A204.1 (cell line): Measurements from ENCODE around the gene MTMR12.

Source experiments
- FAIRE-seq: peaks from 2 replicates; lab custom pipeline; 2012; peaks lifted over from hg19 to GRCh38; lab: Jason Lieb, UNC

Gene MTMR12

GRCh38 chr5:32274548-32275395 is 38.0 kb downstream of the MTMR12 start:
- no peak for FAIRE-seq

- FAIRE-seq: no peak
Measured at GRCh38 chr5:32273821-32274220, 38.9 kb downstream of the MTMR12 start.

GRCh38 chr5:32272746-32273145 is 40.0 kb downstream of the MTMR12 start:
- no peak for FAIRE-seq

- FAIRE-seq: no peak
Measured at GRCh38 chr5:32270946-32271345, 41.8 kb downstream of the MTMR12 start.

GRCh38 chr5:32270178-32270577 is 42.6 kb downstream of the MTMR12 start:
- FAIRE-seq: no peak

DNA sequence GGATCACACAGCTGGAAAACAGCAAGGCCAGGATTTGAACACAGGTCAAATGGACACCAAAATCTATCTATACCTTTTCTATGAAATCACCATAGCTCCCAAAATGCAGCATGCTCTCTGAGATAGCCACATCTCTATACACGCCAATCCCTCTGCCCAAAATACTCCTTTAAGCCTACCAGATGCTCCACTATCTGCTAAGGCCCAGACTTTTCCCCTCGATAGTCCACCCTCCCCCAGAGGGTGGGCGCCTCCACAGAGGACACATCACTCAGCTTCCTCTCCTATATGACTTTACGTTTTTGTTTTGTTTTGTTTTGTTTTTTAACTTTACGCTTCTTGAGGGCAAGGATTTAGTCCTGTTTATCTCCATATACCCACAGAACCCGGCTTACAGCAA is 46.8 kb downstream of the MTMR12 start:
- FAIRE-seq: no peak

DNA sequence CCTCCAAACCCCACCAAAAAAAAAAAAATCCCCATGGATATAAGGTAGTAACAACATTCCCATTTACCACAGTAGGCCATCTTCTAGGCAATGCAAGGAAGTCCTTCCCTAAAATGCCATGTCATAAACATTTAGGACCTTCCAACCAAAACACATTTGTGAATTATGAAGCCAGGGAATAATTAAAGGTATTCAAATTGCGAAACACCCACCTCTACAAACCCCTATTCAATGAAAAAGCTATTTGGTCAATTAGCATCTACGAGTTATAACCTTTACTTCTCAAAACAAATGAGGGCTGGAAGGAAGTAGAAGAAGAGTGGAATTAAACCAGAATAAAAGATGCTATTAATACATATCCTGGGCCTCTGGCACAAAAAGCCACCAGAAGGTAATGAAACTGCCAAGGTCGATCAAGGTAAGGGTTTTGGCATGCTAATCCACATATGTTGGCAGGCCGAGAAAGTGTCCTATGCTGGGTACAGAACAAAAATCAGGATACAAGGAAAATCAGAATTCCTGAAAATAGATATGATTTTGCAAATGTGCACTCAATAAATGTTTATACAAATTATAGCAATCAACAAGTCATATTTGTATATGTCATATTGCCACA is 47.7 kb downstream of the MTMR12 start:
- FAIRE-seq: no peak

DNA sequence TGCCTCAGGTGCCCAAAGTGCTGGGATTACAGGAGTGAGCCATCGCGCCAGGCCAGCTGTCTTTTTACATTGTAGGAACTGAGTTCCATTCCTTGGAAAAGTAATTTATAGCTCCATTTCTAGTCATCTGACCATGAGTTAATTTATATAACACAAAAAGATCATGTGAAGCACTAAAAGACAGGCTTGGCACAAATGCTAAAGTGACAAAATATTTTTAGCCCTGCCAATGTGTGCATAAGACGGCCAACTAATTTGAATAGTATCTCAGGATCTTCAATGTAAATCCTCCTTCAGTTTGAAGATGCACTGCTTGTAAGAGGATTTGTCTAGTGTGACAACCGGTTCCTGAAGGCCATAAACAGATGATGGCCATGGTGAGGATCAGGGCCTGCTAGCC is 49.1 kb downstream of the MTMR12 start:
- no peak for FAIRE-seq

DNA sequence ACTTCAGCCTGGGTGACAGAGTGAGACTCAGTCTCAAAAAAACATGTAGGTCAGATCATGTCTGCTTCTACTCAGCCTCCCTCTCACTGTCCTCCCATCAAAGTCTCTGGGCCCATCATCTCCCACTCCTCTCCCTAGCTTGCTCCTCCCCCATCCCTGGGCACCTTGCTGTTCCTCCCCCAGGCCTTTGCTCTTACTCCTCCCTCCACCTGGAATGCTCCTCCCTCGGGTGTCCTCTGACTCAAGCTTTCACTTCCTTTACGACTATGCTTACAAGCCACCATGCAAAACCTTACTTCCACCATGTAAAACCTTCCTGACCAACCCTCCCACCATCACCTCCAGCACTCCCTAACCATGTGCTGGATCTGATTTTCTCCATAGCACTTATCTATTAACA is 51.5 kb downstream of the MTMR12 start:
- no peak for FAIRE-seq

- FAIRE-seq: no peak
Measured at GRCh38 chr5:32259033-32259432, 53.7 kb downstream of the MTMR12 start.

DNA sequence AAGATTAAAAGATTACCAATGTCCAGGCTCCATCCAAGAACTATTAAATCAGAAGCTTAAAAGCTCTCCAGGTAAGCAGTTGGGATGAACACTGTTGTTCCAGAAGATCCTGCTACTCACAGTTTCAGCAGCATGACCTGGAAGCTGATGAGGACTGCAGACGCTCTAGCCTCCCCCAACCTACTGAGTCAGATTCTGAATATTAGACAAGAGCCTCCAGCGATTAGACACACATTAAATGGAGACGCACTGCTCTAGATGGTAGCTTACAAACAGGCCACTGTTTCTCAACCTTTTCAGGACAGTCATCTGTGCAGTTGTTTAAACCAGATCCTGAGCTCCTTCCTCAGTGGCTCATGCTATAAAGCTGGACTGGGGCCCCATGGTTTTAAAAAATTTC is 54.3 kb downstream of the MTMR12 start:
- FAIRE-seq: no peak

GRCh38 chr5:32255540-32255900 is 57.2 kb downstream of the MTMR12 start:
- FAIRE-seq: no peak

GRCh38 chr5:32254881-32255539 is 57.7 kb downstream of the MTMR12 start:
- no peak for FAIRE-seq

- FAIRE-seq: no peak
Measured at GRCh38 chr5:32251871-32252458, 60.8 kb downstream of the MTMR12 start.

GRCh38 chr5:32249668-32250067 is 63.1 kb downstream of the MTMR12 start:
- FAIRE-seq: no peak

DNA sequence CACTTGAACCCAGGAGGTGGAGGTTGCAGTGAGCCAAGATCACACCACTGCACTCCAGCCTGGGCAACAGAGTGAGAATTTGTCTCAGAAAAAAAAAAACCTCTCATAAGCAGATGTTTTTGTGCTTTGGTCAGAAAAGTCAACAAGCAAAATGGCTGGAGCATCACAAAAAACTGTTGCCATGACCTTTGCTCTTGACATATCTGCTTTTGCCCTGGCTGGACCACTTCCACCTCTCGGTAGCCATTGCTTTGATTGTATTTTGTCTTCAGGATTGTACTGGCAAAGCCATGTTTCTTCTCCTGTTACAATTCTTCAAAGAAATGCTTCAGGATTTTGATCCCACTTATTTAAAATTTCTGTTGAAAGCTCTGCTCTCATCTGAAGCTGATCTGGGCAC is 67.0 kb downstream of the MTMR12 start:
- FAIRE-seq: no peak

- FAIRE-seq: no peak
Measured at GRCh38 chr5:32244017-32244416, 68.7 kb downstream of the MTMR12 start.

DNA sequence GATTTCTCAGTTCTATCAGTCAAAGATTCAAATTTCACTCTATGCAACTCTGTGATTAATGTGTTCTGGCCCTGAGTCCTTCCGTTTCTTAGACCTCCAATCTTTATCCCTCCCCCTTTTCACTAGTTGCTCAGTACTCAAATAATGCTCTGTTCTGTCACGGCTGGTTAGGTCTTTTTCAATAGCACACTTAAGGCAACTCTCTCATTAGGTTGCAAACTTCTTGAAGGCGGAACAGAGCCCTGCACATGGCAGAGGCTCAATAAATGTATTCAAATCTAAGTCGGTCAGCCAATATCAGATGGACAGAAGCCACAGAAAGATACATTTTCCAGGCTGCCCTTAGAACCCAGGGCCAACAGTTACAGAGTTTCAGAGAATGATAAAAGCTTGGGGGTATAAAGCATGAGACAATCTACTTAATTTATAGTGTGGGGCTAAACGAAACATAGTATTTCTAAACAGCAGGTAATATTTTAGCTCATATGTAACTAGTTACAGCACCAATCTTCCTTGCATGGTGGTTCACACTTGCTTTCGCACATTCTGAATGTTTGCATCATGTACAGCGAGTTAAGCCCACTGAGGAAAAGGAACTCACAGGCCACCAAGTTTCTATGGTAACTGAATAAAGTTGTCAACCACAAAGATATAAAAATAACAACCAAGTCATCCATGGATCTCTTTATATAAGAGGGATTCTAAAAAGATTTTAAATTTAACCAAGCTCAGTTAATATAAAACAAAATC is 71.5 kb downstream of the MTMR12 start:
- no peak for FAIRE-seq

DNA sequence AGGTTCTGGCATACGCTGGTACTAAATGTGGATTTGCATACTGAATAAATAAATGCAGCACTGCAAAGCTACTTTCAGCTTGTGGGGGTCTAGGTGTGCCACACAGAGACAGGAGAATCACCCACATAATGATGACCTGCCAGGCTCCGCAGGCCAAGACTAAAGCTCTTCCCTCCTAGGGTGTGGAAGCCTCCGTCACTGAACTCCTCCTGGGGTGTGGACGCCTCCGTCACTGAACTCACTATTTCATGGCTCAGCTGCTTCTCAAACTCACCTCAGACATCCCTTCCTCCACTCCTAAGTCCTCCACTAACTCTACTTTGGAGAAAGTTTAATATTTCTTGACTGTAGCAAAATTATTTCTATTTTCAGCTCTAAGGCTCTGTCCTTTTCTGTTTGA is 73.4 kb downstream of the MTMR12 start:
- FAIRE-seq: no peak

- no peak for FAIRE-seq
Measured at GRCh38 chr5:32233696-32234447, 78.9 kb downstream of the MTMR12 start.

DNA sequence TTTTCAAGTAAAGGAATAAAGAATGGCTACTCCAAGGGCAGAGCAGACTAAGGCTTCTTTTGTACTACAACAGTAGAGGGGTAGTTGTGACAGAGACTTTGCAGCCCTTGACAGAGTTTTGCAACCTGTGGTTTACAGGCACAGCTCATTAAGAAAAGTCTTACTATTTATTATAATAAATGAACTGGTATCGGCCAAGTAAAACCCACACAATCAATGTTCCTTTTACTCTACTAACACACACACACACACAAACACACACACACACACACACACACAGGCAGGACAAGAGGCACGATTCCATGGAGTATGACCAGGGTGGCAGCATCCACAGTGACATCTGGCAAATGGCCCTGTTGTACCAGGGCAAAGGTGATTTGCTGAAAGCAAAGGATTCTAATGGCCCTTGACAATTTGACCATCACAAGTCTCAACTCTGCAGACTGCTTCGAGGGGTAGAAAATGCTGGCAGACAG is 79.5 kb downstream of the MTMR12 start:
- no peak for FAIRE-seq
